A673 (cell line): Measurements from ENCODE around the gene TMEM214. TPM values are rescaled to one million over a fixed set of nuclear protein-coding genes. Genes with fewer than 3 reads are reported as not detected.

Source experiments
- BruUV-seq: library from RNA; stranded (reverse); fragments of 400-500 nt; replicated peaks from 2 replicates; lab custom pipeline; 2021; lab: Mats Ljungman, UMichigan
- CTCF ChIA-PET: fragments of 300-600 bp; sonication (Branson Sonifier 250); formaldehyde crosslinking; loops from one replicate; lab custom pipeline; 2022; ENCODE audit warnings: antibody characterized with exemption; lab: Charles Lee
- POLR2A ChIA-PET: fragments of 300-600 bp; sonication (Branson Sonifier 250); formaldehyde crosslinking; loops from one replicate; lab custom pipeline; 2022; ENCODE audit warnings: antibody characterized with exemption; ENCODE audit not compliant: low non-redundant PET; lab: Charles Lee
- DNase-seq: peaks from one replicate; pipeline ENCODE4 v3.0.0-alpha.2; 2015; ENCODE audit warnings: low spot score
- H3K27ac ChIP-seq: fragments of 200-600 bp; sonication (generic); 2 replicates; pipeline ENCODE4 v1.5.1; 2016; ENCODE audit warnings: mixed run types, low read depth, mild to moderate bottlenecking, mixed read lengths, antibody characterized with exemption, low read length; ENCODE audit not compliant: poor library complexity, severe bottlenecking
- H3K27me3 ChIP-seq: fragments of 200-600 bp; sonication (generic); replicated peaks from 2 replicates; pipeline ENCODE4 v1.6.1; 2017; ENCODE audit warnings: mixed run types, low read depth, mild to moderate bottlenecking, mixed read lengths, antibody characterized with exemption, low read length; ENCODE audit not compliant: insufficient read depth, poor library complexity
- H3K36me3 ChIP-seq: fragments of 200-600 bp; sonication (generic); 2 replicates; pipeline ENCODE4 v1.6.1; 2016; ENCODE audit warnings: mixed run types, mild to moderate bottlenecking, mixed read lengths, antibody characterized with exemption, low read length; ENCODE audit not compliant: insufficient read depth, poor library complexity, severe bottlenecking
- H3K4me1 ChIP-seq: fragments of 200-600 bp; sonication (generic); 2 replicates; pipeline ENCODE4 v1.6.1; 2017; ENCODE audit warnings: mixed run types, mild to moderate bottlenecking, mixed read lengths, antibody characterized with exemption, low read length; ENCODE audit not compliant: insufficient read depth, poor library complexity, severe bottlenecking
- H3K4me3 ChIP-seq: fragments of 200-600 bp; sonication (generic); 2 replicates; pipeline ENCODE4 v1.5.1; 2016; ENCODE audit warnings: low read depth, mixed run types, mild to moderate bottlenecking, mixed read lengths, low read length; ENCODE audit not compliant: poor library complexity, severe bottlenecking
- H3K9me3 ChIP-seq: fragments of 200-600 bp; sonication (generic); 2 replicates; pipeline ENCODE4 v1.6.1; 2016; ENCODE audit warnings: mixed run types, low read depth, mild to moderate bottlenecking, mixed read lengths, antibody characterized with exemption, low read length; ENCODE audit not compliant: poor library complexity, severe bottlenecking
- CTCF ChIP-seq: fragments of 300-800, 200-600 bp; sonication (generic); conservative IDR thresholded peaks from 2 replicates; pipeline ENCODE4 v1.5.1; 2017; ENCODE audit warnings: low read depth, mild to moderate bottlenecking, antibody characterized with exemption, low read length, moderate library complexity, mixed read lengths
- EZH2 ChIP-seq: fragments of 200-600 bp; sonication (generic); IDR thresholded peaks from 2 replicates; pipeline ENCODE4 v1.6.1; 2017; ENCODE audit warnings: borderline replicate concordance, low read depth, mild to moderate bottlenecking, mixed read lengths, antibody characterized with exemption, low read length; ENCODE audit not compliant: poor library complexity, severe bottlenecking
- intact Hi-C: fragments of 100-400 bp; cut with micrococcal nuclease; formaldehyde crosslinking; loops from one replicate; pipeline ENCODE4 v1.10.0; 2022; ENCODE audit not compliant: unreplicated experiment
- total RNA-seq: library from RNA; stranded (reverse); gene quantifications from 2 replicates; pipeline ENCODE4 v1.2.3, GENCODE V29; 2021

The TMEM214 gene
- total RNA-seq, 1 experiment from 2014 or later, result 76.7 TPM

DNA sequence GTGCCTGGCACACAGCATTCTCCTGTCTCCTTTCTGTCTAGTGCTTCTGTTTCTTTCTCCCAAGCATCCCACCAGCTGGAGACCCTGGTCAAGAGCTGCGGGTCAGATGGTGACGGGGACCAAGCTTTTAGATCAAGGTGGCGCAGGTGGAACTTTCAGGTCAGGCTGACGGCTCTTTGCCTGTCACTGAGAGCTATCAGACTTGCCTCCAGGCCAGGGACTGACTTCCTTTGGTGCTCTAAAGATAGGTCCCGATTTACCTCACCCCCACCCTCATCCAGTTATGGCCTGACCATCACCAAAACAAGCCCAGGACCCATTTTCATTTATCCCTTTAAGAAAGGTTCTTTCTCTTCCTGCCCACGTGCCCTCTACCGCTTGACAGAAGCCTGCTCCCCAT is 44.5 kb downstream of the TMEM214 start:
- Histone ChIP-seq H3K4me3 (no peak overlapping the region), H3K4me1 (peaks cover 54% of the 10 kb centered on the region), H3K36me3 (no peaks in the 10 kb centered on the region), H3K27me3 (no peaks in the 10 kb centered on the region), H3K9me3 (no peaks in the 10 kb centered on the region), H3K27ac (no peak overlapping the region)
- TF ChIP-seq CTCF (no peak), EZH2 (no peak)
- no TSS peak for BruUV-seq
- intact Hi-C loops, result no loop called here
- DNase-seq, result no peak
- ChIA-PET POLR2A (no interaction called here), CTCF (no interaction called here)

GRCh38 chr2:27078267-27079194 is 45.8 kb downstream of the TMEM214 start, which contains the start of gene EMILIN1:
EMILIN1 (plus strand) TSS chr2:27078615; CDS start chr2:27079066, 451 bp downstream.
- H3K27me3 ChIP-seq, result no peaks in the 10 kb centered on the region
- peak within 1 kb of the TSS; percentile 36 for H3K4me3 ChIP-seq
- no peaks in the 10 kb centered on the region for H3K36me3 ChIP-seq
- peak within 1 kb of the TSS; percentile 80 for H3K27ac ChIP-seq
- peak; percentile 86 for DNase-seq
- H3K9me3 ChIP-seq, result no peaks in the 10 kb centered on the region
- TF ChIP-seq EZH2 (no peak), CTCF (no peak)
- CTCF ChIA-PET, result no interaction called here
- intact Hi-C loops, result no loop called here
- peaks cover 44% of the 10 kb centered on the region for H3K4me1 ChIP-seq
- BruUV-seq, result no TSS peak
- POLR2A ChIA-PET, result no interaction called here

GRCh38 chr2:27079233-27080139 is 46.7 kb downstream of the TMEM214 start:
- Histone ChIP-seq H3K27me3 (no peaks in the 10 kb centered on the region), H3K27ac (peak overlapping the region; percentile 80), H3K4me3 (peak overlapping the region; percentile 36), H3K36me3 (no peaks in the 10 kb centered on the region), H3K9me3 (no peaks in the 10 kb centered on the region), H3K4me1 (peaks cover 39% of the 10 kb centered on the region)
- no TSS peak for BruUV-seq
- intact Hi-C loops, result no loop called here
- ChIA-PET POLR2A (no interaction called here), CTCF (interaction anchor here (0.6 kb wide), 1 partner anchor 603 kb away, joined by 4 read pairs; no protein-coding TSS in a partner anchor)
- no peak for TF ChIP-seq EZH2
- no peak for TF ChIP-seq CTCF
- no peak for DNase-seq
